ENCODE results near the gene PLVAP. TPM values are rescaled to one million over a fixed set of nuclear protein-coding genes. Genes with fewer than 3 reads are reported as not detected.
A peak's percentile ranks its signal among the peaks of the same experiment; 100 is the strongest.

Gene PLVAP
- total and polyA plus RNA-seq, 9 of the 15 experiments (the other 6 are each of a cell fraction or from before 2014, with no cell fraction given), result 0.09 to 0.84 (median 0.51) TPM; not detected in 4

GRCh38 chr19:17419621-17420474 lies 42.7 kb upstream of the PLVAP start, which contains the start of gene MVB12A (continued):
- TF ChIP-seq ERF (CRISPR knock-in tag; IDR thresholded peaks at IDR 0.05) (peak; percentile 3; the same call in 1 of the 2 replicates), MTA1 (IDR thresholded peaks at IDR 0.05; ENCODE audit: borderline replicate concordance) (peak; percentile 85; the same call in 1 of the 2 replicates), LCOR (CRISPR knock-in tag; IDR thresholded peaks at IDR 0.05) (peak; percentile 65; the same call in 1 of the 2 replicates), CXXC5 (CRISPR knock-in tag; IDR thresholded peaks at IDR 0.05) (peak; percentile 95), KDM4B (IDR thresholded peaks at IDR 0.05; ENCODE audit: borderline replicate concordance in 2 of 2, low read depth in 1 of 2) (peak in 1 of 2 experiments; percentile 90; a peak in 2 of 4 replicates), ARID2 (IDR thresholded peaks at IDR 0.05) (no peak), NCOA1 (IDR thresholded peaks at IDR 0.05; ENCODE audit: low read depth) (peak; percentile 86), HNRNPH1 (optimal IDR thresholded peaks at IDR 0.05; ENCODE audit: low read depth, low read length) (no peak), ZFP30 (CRISPR knock-in tag; IDR thresholded peaks at IDR 0.05; ENCODE audit: borderline replicate concordance) (no peak), CEBPB (tag; IDR thresholded peaks at IDR 0.05) (peak; percentile 4; the same call in 1 of the 2 replicates), XRCC3 (IDR thresholded peaks at IDR 0.05) (no peak), HDAC6 (IDR thresholded peaks at IDR 0.05; ENCODE audit: low read depth, low read length) (no peak), TRIM24 (IDR thresholded peaks at IDR 0.05) (peak in 1 of 2 experiments; percentile 84; a peak in 2 of 4 replicates), HDAC1 (IDR thresholded peaks at IDR 0.05) (0 out of 4 replicates have a peak, but pooled peaks of 1 of the 2 experiments have one; percentile 11)
- TF ChIP-seq, protein P1, sequence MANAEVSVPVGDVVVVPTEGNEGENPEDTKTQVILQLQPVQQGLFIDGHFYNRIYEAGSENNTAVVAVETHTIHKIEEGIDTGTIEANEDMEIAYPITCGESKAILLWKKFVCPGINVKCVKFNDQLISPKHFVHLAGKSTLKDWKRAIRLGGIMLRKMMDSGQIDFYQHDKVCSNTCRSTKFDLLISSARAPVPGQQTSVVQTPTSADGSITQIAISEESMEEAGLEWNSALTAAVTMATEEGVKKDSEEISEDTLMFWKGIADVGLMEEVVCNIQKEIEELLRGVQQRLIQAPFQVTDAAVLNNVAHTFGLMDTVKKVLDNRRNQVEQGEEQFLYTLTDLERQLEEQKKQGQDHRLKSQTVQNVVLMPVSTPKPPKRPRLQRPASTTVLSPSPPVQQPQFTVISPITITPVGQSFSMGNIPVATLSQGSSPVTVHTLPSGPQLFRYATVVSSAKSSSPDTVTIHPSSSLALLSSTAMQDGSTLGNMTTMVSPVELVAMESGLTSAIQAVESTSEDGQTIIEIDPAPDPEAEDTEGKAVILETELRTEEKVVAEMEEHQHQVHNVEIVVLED (CRISPR knock-in tag; IDR thresholded peaks at IDR 0.05), result peak; percentile 78
- TF ChIP-seq, protein P2, sequence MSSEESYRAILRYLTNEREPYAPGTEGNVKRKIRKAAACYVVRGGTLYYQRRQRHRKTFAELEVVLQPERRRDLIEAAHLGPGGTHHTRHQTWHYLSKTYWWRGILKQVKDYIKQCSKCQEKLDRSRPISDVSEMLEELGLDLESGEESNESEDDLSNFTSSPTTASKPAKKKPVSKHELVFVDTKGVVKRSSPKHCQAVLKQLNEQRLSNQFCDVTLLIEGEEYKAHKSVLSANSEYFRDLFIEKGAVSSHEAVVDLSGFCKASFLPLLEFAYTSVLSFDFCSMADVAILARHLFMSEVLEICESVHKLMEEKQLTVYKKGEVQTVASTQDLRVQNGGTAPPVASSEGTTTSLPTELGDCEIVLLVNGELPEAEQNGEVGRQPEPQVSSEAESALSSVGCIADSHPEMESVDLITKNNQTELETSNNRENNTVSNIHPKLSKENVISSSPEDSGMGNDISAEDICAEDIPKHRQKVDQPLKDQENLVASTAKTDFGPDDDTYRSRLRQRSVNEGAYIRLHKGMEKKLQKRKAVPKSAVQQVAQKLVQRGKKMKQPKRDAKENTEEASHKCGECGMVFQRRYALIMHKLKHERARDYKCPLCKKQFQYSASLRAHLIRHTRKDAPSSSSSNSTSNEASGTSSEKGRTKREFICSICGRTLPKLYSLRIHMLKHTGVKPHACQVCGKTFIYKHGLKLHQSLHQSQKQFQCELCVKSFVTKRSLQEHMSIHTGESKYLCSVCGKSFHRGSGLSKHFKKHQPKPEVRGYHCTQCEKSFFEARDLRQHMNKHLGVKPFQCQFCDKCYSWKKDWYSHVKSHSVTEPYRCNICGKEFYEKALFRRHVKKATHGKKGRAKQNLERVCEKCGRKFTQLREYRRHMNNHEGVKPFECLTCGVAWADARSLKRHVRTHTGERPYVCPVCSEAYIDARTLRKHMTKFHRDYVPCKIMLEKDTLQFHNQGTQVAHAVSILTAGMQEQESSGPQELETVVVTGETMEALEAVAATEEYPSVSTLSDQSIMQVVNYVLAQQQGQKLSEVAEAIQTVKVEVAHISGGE (CRISPR knock-in tag; IDR thresholded peaks at IDR 0.05), result peak; percentile 62 to 97 (median 83); a peak in 5 of 6 replicates
- TF ChIP-seq, protein P3, sequence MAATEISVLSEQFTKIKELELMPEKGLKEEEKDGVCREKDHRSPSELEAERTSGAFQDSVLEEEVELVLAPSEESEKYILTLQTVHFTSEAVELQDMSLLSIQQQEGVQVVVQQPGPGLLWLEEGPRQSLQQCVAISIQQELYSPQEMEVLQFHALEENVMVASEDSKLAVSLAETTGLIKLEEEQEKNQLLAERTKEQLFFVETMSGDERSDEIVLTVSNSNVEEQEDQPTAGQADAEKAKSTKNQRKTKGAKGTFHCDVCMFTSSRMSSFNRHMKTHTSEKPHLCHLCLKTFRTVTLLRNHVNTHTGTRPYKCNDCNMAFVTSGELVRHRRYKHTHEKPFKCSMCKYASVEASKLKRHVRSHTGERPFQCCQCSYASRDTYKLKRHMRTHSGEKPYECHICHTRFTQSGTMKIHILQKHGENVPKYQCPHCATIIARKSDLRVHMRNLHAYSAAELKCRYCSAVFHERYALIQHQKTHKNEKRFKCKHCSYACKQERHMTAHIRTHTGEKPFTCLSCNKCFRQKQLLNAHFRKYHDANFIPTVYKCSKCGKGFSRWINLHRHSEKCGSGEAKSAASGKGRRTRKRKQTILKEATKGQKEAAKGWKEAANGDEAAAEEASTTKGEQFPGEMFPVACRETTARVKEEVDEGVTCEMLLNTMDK (IDR thresholded peaks at IDR 0.05; ENCODE audit: borderline replicate concordance, insufficient read depth, low read depth, low read length, poor library complexity, severe bottlenecking), result no peak
- TF ChIP-seq, protein P4, sequence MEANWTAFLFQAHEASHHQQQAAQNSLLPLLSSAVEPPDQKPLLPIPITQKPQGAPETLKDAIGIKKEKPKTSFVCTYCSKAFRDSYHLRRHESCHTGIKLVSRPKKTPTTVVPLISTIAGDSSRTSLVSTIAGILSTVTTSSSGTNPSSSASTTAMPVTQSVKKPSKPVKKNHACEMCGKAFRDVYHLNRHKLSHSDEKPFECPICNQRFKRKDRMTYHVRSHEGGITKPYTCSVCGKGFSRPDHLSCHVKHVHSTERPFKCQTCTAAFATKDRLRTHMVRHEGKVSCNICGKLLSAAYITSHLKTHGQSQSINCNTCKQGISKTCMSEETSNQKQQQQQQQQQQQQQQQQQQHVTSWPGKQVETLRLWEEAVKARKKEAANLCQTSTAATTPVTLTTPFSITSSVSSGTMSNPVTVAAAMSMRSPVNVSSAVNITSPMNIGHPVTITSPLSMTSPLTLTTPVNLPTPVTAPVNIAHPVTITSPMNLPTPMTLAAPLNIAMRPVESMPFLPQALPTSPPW (CRISPR knock-in tag; IDR thresholded peaks at IDR 0.05), result peak; percentile 98

All from K562 (cell line).